DOHH2 (cell line): ENCODE results near the gene SREBF1.

Experiments
- EZH2phosphoT487 ChIP-seq: fragments of 200-600 bp; sonication (generic); IDR thresholded peaks from 2 replicates; pipeline ENCODE4 v1.6.1; 2017; ENCODE audit warnings: borderline replicate concordance, mild to moderate bottlenecking, antibody characterized with exemption, low read length, moderate library complexity, mixed read lengths
- TF ChIP-seq, protein P1 (sequence below): fragments of 200-600 bp; sonication (generic); IDR thresholded peaks from one replicate; pipeline ENCODE4 v1.5.1; 2014; ENCODE audit warnings: antibody characterized with exemption, mild to moderate bottlenecking, low read depth, low read length; ENCODE audit not compliant: poor library complexity, severe bottlenecking

DNA sequence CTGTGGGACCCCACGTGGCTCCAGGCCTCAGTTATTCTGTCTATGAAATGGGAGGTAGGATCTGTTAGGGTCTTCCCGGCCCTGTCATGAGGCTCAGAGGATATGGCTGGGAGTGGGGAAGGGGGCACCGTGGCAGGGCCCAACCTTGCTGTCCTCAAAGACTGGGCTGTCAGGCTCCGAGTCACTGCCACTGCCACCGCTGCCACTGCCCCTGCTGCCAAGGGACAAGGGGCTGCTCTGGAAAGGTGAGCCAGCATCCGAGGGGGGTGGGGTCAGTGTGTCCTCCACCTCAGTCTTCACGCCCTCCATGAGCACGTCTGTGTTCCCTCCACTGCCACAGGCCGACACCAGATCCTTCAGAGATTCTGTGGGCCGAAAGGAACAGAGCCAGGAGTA is 19.2 kb downstream of the SREBF1 start:
- TF ChIP-seq, protein P1, sequence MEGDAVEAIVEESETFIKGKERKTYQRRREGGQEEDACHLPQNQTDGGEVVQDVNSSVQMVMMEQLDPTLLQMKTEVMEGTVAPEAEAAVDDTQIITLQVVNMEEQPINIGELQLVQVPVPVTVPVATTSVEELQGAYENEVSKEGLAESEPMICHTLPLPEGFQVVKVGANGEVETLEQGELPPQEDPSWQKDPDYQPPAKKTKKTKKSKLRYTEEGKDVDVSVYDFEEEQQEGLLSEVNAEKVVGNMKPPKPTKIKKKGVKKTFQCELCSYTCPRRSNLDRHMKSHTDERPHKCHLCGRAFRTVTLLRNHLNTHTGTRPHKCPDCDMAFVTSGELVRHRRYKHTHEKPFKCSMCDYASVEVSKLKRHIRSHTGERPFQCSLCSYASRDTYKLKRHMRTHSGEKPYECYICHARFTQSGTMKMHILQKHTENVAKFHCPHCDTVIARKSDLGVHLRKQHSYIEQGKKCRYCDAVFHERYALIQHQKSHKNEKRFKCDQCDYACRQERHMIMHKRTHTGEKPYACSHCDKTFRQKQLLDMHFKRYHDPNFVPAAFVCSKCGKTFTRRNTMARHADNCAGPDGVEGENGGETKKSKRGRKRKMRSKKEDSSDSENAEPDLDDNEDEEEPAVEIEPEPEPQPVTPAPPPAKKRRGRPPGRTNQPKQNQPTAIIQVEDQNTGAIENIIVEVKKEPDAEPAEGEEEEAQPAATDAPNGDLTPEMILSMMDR: no peak
- TF ChIP-seq EZH2phosphoT487: no peak
